Fibroblast of villous mesenchyme (primary cell): ENCODE data around the gene SKP1. TPM values are rescaled to one million over a fixed set of nuclear protein-coding genes. Genes with fewer than 3 reads are reported as not detected.

ENCODE experiments used
- DNase-seq: peaks from one replicate; pipeline ENCODE4 v3.0.0-alpha.2; 2010; ENCODE audit warnings: low read depth
- H3K4me3 ChIP-seq: 2 replicates; pipeline ENCODE4 v1.5.1; 2011; ENCODE audit warnings: low read depth, mild to moderate bottlenecking, low read length
- CTCF ChIP-seq: IDR thresholded peaks from 2 replicates; pipeline ENCODE4 v1.5.1; 2012; ENCODE audit warnings: low read depth, mild to moderate bottlenecking, low read length; ENCODE audit not compliant: insufficient read depth
- small RNA-seq: library from RNA; depleted of rRNA; stranded (forward); fragments of <200 nt; gene quantifications from one replicate; pipeline ENCODE3, GENCODE V24; 2012
- total RNA-seq: library from RNA; depleted of rRNA; stranded (reverse); fragments of >200 nt; gene quantifications from 2 replicates; pipeline ENCODE4 v1.2.3, GENCODE V29; 2012

Gene SKP1
- total RNA-seq, 1 donor, result 166 TPM

- TF ChIP-seq CTCF, result no peak
- no peak overlapping the region for H3K4me3 ChIP-seq
- DNase-seq, result no peak
Measured at GRCh38 chr5:134103998-134104654, 72.6 kb downstream of the SKP1 start.

- no peak overlapping the region for H3K4me3 ChIP-seq
- DNase-seq, result no peak
- TF ChIP-seq CTCF, result no peak
Measured at GRCh38 chr5:134103397-134103796, 73.4 kb downstream of the SKP1 start.

GRCh38 chr5:134101686-134102439 lies 74.9 kb downstream of the SKP1 start:
- DNase-seq, result no peak
- no peak overlapping the region for H3K4me3 ChIP-seq
- TF ChIP-seq CTCF, result peak; percentile 87

- peak; percentile 53 for DNase-seq
- H3K4me3 ChIP-seq, result no peak overlapping the region
- no peak for TF ChIP-seq CTCF
Measured at GRCh38 chr5:134100283-134101091, 76.3 kb downstream of the SKP1 start.

GRCh38 chr5:134099939-134100282 lies 76.8 kb downstream of the SKP1 start:
- TF ChIP-seq CTCF, result no peak
- no peak for DNase-seq
- H3K4me3 ChIP-seq, result no peak overlapping the region

- H3K4me3 ChIP-seq, result no peak overlapping the region
- no peak for DNase-seq
- no peak for TF ChIP-seq CTCF
Measured at GRCh38 chr5:134099288-134099872, 77.4 kb downstream of the SKP1 start.

Small RNA genes within 50 kb of the gene (small RNA-seq; reads per million reads assigned to genes)
- gene MIR3661, result not detected

Other genes starting within 250 kb of the SKP1 start
- 53.8 and 103 TPM in 2 replicates for gene C5orf15, start 208.3 kb downstream of the SKP1 start, total RNA-seq
- 263 and 350 TPM in 2 replicates for gene VDAC1, start 172.0 kb downstream of the SKP1 start, total RNA-seq
- under 0.01 and 0.97 TPM in 2 replicates for gene TCF7, start 62.3 kb downstream of the SKP1 start, total RNA-seq
- 41.9 and 60.9 TPM in 2 replicates for gene PPP2CA, start 49.1 kb upstream of the SKP1 start, total RNA-seq
- 0.43 and 0.97 TPM in 2 replicates for gene CDKL3, start 190.2 kb upstream of the SKP1 start, total RNA-seq
- 20.3 and 28.9 TPM in 2 replicates for gene UBE2B, start 194.6 kb upstream of the SKP1 start, total RNA-seq
- gene CDKN2AIPNL, start 234.9 kb upstream of the SKP1 start, total RNA-seq, result 20.3 and 30.7 TPM in 2 replicates